H1 (cell line): ENCODE results near the gene ST3GAL3.

Experiments
- CEBPB ChIP-seq: IDR thresholded peaks from 2 replicates; pipeline ENCODE4 v1.6.1; 2012; ENCODE audit warnings: low read depth, low read length
- CTCF ChIP-seq, 3 experiments: IDR thresholded peaks; 1 replicate in 2 of 3; 2 replicates in 1 of 3; pipeline versions ENCODE4 v1.5.1 to v1.6.1; 2011; ENCODE audit warnings: low read length in 3 of 3, mild to moderate bottlenecking in 3 of 3, inconsistent platforms in 2 of 3, low read depth in 1 of 3, moderate library complexity in 1 of 3; ENCODE audit not compliant: insufficient read depth in 1 of 3; ENCODE audit errors: control extremely low read depth in 1 of 3
- EZH2 ChIP-seq: fragments of 200-600 bp; sonication (generic); IDR thresholded peaks from 2 replicates; pipeline ENCODE4 v1.7.1; 2012; ENCODE audit warnings: low read depth, mild to moderate bottlenecking, moderate library complexity, low read length, inconsistent platforms; ENCODE audit not compliant: severe bottlenecking
- POLR2A ChIP-seq, 2 experiments: IDR thresholded peaks; 1 replicate in 1 of 2; 2 replicates in 1 of 2; pipeline ENCODE4 v1.6.1; 2011; ENCODE audit warnings: low read depth in 2 of 2, low read length in 2 of 2, mild to moderate bottlenecking in 2 of 2; ENCODE audit errors: control extremely low read depth in 1 of 2
- POLR2AphosphoS5 ChIP-seq: IDR thresholded peaks from 2 replicates; pipeline ENCODE4 v1.6.1; 2011; ENCODE audit warnings: low read depth, low read length
- SUZ12 ChIP-seq: fragments of 200-600 bp; sonication (generic); IDR thresholded peaks from 2 replicates; pipeline ENCODE4 v1.6.1; 2012; ENCODE audit warnings: mild to moderate bottlenecking, inconsistent platforms, low read length, moderate library complexity, mixed read lengths

- TF ChIP-seq CTCF (IDR thresholded peaks at IDR 0.05; ENCODE audit: control extremely low read depth in 1 of 3, insufficient read depth in 1 of 3, low read depth in 1 of 3, low read length in 3 of 3) (no peak), POLR2A (IDR thresholded peaks at IDR 0.05; ENCODE audit: control extremely low read depth in 1 of 2, low read depth in 2 of 2, low read length in 2 of 2) (no peak), CEBPB (no peak), POLR2AphosphoS5 (no peak), EZH2 (no peak), SUZ12 (no peak)
Observed at GRCh38 chr1:43722810-43723209, 15.5 kb downstream of the ST3GAL3 start.
